Forelimb muscle (tissue), 1 donor: Measurements from ENCODE around the gene TUSC2. TPM values are rescaled to one million over a fixed set of nuclear protein-coding genes. Genes with fewer than 3 reads are reported as not detected.

ENCODE experiments used
- polyA plus RNA-seq: library from polyadenylated mRNA; unstranded; fragments of 120-200 nt; gene quantifications from one replicate; pipeline ENCODE4 v1.2.1, GENCODE V29; 2013; ENCODE audit not compliant: insufficient read length

Gene TUSC2
- polyA plus RNA-seq, 1 donor, result 16.4 TPM

Other genes starting within 250 kb of the TUSC2 start
- 171 TPM for gene RBM5, start 239.3 kb downstream of the TUSC2 start, polyA plus RNA-seq
- 9.0 TPM for gene SEMA3F, start 172.9 kb downstream of the TUSC2 start, polyA plus RNA-seq
- not detected for gene GNAT1, start 136.6 kb downstream of the TUSC2 start, polyA plus RNA-seq
- 3.9 TPM for gene SLC38A3, start 123.0 kb downstream of the TUSC2 start, polyA plus RNA-seq
- gene GNAI2, start 92.0 kb downstream of the TUSC2 start, polyA plus RNA-seq, result 158 TPM
- gene SEMA3B, start 59.1 kb downstream of the TUSC2 start, polyA plus RNA-seq, result 36.7 TPM
- gene LSMEM2, start 49.1 kb downstream of the TUSC2 start, polyA plus RNA-seq, result 41.6 TPM
- 46.2 TPM for gene IFRD2, start 35.8 kb downstream of the TUSC2 start, polyA plus RNA-seq
- gene HYAL3, start 28.8 kb downstream of the TUSC2 start, polyA plus RNA-seq, result 2.3 TPM
- gene NAA80, start 28.8 kb downstream of the TUSC2 start, polyA plus RNA-seq, result 6.3 TPM
- 1.7 TPM for gene HYAL1, start 24.6 kb downstream of the TUSC2 start, polyA plus RNA-seq
- 39.7 TPM for gene HYAL2, start 5.5 kb downstream of the TUSC2 start, polyA plus RNA-seq
- gene RASSF1, start 12.6 kb upstream of the TUSC2 start, polyA plus RNA-seq, result 32.8 TPM
- gene ZMYND10, start 17.5 kb upstream of the TUSC2 start, polyA plus RNA-seq, result 1.1 TPM
- 19.6 TPM for gene NPRL2, start 22.6 kb upstream of the TUSC2 start, polyA plus RNA-seq
- 5.2 TPM for gene CYB561D2, start 22.6 kb upstream of the TUSC2 start, polyA plus RNA-seq
- gene TMEM115, start 31.3 kb upstream of the TUSC2 start, polyA plus RNA-seq, result 23.3 TPM
- 4.3 TPM for gene CACNA2D2, start 175.4 kb upstream of the TUSC2 start, polyA plus RNA-seq
- 19.8 TPM for gene C3orf18, start 239.5 kb upstream of the TUSC2 start, polyA plus RNA-seq
- gene HEMK1, start 241.3 kb upstream of the TUSC2 start, polyA plus RNA-seq, result 12.4 TPM